Keratinocyte (primary cell): ENCODE measurements around the gene PPP1R1C. TPM values are rescaled to one million over a fixed set of nuclear protein-coding genes. Genes with fewer than 3 reads are reported as not detected.

ENCODE experiments used
- DNase-seq: peaks from one replicate; pipeline ENCODE4 v3.0.0-alpha.2; 2011; ENCODE audit warnings: low read depth, missing footprints, low spot score
- FAIRE-seq: peaks from 2 replicates; lab custom pipeline; 2011; peaks lifted over from hg19 to GRCh38; lab: Jason Lieb, UNC
- H2AFZ ChIP-seq: 2 replicates; pipeline ENCODE4 v1.6.0; 2012; ENCODE audit warnings: low read length, control low read depth, inconsistent platforms; ENCODE audit not compliant: control insufficient read depth
- H3K27ac ChIP-seq: 2 replicates; pipeline ENCODE4 v1.5.1; 2011; ENCODE audit warnings: low read length; ENCODE audit not compliant: control insufficient read depth, insufficient read depth
- H3K27me3 ChIP-seq: 3 replicates; pipeline ENCODE4 v1.6.0; 2011; ENCODE audit warnings: low read length; ENCODE audit not compliant: control insufficient read depth, insufficient read depth; ENCODE audit errors: extremely low read depth
- H3K36me3 ChIP-seq, 2 experiments: 2 replicates in 1 of 2; 3 replicates in 1 of 2; pipeline ENCODE4 v1.5.1; 2011; ENCODE audit warnings: low read length in 2 of 2, mild to moderate bottlenecking in 1 of 2; ENCODE audit not compliant: control insufficient read depth in 2 of 2, insufficient read depth in 2 of 2; ENCODE audit errors: extremely low read depth in 1 of 2
- H3K4me1 ChIP-seq: 3 replicates; pipeline ENCODE4 v1.5.1; 2011; ENCODE audit warnings: low read length; ENCODE audit not compliant: control insufficient read depth, insufficient read depth; ENCODE audit errors: extremely low read depth
- H3K4me2 ChIP-seq: 3 replicates; pipeline ENCODE4 v1.6.0; 2011; ENCODE audit warnings: low read depth, low read length; ENCODE audit not compliant: control insufficient read depth, insufficient read depth; ENCODE audit errors: extremely low read depth
- H3K4me3 ChIP-seq, 3 experiments: fragments of 200-600 bp in 1 of 3; sonication (generic) in 1 of 3; 2 replicates in 2 of 3; 3 replicates in 1 of 3; pipeline ENCODE4 v1.5.1; 2011 to 2016; ENCODE audit warnings: low read length in 3 of 3, mild to moderate bottlenecking in 3 of 3, control low read depth in 2 of 3, inconsistent platforms in 1 of 3, low read depth in 1 of 3, mixed read lengths in 1 of 3, mixed run types in 1 of 3, moderate library complexity in 1 of 3; ENCODE audit not compliant: control insufficient read depth in 2 of 3, insufficient read depth in 2 of 3; ENCODE audit errors: extremely low read depth in 1 of 3
- H3K79me2 ChIP-seq: 2 replicates; pipeline ENCODE4 v1.6.0; 2012; ENCODE audit warnings: low read length; ENCODE audit not compliant: control insufficient read depth, insufficient read depth
- H3K9ac ChIP-seq: 3 replicates; pipeline ENCODE4 v1.6.0; 2011; ENCODE audit warnings: low read length; ENCODE audit not compliant: control insufficient read depth, insufficient read depth; ENCODE audit errors: extremely low read depth
- H3K9me1 ChIP-seq: 3 replicates; pipeline ENCODE4 v1.6.0; 2011; ENCODE audit warnings: low read length; ENCODE audit not compliant: control insufficient read depth, insufficient read depth; ENCODE audit errors: extremely low read depth
- H3K9me3 ChIP-seq: 2 replicates; pipeline ENCODE4 v1.5.1; 2012; ENCODE audit warnings: low read depth, low read length; ENCODE audit not compliant: control insufficient read depth
- H4K20me1 ChIP-seq: 3 replicates; pipeline ENCODE4 v1.6.0; 2011; ENCODE audit warnings: low read length; ENCODE audit not compliant: control insufficient read depth, insufficient read depth; ENCODE audit errors: extremely low read depth
- EZH2 ChIP-seq: IDR thresholded peaks from one replicate; pipeline ENCODE4 v1.6.1; 2012; ENCODE audit warnings: inconsistent platforms, mild to moderate bottlenecking, low read length, moderate library complexity
- dilution Hi-C: fragments of 300-500 bp; cut with MboI; formaldehyde crosslinking; loops from one replicate; pipeline ENCODE4 v1.7.0; 2020; ENCODE audit warnings: low sequenced_read_pairs; ENCODE audit not compliant: extremely low pct_ligation_motif_present
- polyA plus RNA-seq, 5 experiments: library from polyadenylated mRNA; depleted of rRNA in 3 of 5; stranded (reverse) in 3 of 5; stranded (forward) in 1 of 5; unstranded in 1 of 5; fragments of >200 nt; gene quantifications; 1 replicate in 1 of 5; 2 replicates in 3 of 5; 3 replicates in 1 of 5; pipeline versions ENCODE4 v1.2.1 to v1.2.3, GENCODE V29; 2011 to 2012; ENCODE audit warnings: missing spikeins in 2 of 5, low read depth in 1 of 5, low replicate concordance in 1 of 5
- TF ChIP-seq, protein P1 (sequence below), 3 experiments: IDR thresholded peaks in 1 of 3; conservative IDR thresholded peaks in 1 of 3; optimal IDR thresholded peaks in 1 of 3; 2 replicates in 2 of 3; 3 replicates in 1 of 3; pipeline versions ENCODE3 to v1.5.1; 2011; ENCODE audit warnings: low read length in 3 of 3, mild to moderate bottlenecking in 3 of 3, moderate library complexity in 2 of 3, control low read depth in 1 of 3, inconsistent platforms in 1 of 3; ENCODE audit not compliant: insufficient read depth in 2 of 3; ENCODE audit errors: extremely low read depth in 1 of 3

Gene PPP1R1C
- polyA plus RNA-seq, 1 donor (not counting 4 experiments of a cell fraction or from before 2014, with no cell fraction given), result 4.3 TPM

DNA sequence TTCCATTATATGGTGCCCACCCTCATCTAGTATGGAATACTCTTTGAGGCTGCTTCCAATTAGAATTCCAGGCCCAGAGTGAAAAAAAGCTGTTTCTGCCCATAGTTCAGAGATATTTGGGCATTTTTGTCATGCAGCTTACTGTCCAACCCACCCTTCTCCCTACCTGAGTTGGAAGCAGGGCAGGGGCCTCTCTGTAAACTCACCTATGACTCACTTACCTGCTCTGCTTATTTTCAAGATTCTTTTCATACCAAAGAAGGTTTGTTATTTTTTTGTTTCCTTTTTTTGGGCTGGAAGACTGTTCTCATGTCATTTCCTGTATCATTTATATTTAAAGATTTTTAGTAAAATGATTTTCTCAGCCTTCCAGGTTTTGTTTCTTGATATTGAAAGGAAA is 38.4 kb upstream of the PPP1R1C start:
- no peak for TF ChIP-seq EZH2
- TF ChIP-seq, protein P1, sequence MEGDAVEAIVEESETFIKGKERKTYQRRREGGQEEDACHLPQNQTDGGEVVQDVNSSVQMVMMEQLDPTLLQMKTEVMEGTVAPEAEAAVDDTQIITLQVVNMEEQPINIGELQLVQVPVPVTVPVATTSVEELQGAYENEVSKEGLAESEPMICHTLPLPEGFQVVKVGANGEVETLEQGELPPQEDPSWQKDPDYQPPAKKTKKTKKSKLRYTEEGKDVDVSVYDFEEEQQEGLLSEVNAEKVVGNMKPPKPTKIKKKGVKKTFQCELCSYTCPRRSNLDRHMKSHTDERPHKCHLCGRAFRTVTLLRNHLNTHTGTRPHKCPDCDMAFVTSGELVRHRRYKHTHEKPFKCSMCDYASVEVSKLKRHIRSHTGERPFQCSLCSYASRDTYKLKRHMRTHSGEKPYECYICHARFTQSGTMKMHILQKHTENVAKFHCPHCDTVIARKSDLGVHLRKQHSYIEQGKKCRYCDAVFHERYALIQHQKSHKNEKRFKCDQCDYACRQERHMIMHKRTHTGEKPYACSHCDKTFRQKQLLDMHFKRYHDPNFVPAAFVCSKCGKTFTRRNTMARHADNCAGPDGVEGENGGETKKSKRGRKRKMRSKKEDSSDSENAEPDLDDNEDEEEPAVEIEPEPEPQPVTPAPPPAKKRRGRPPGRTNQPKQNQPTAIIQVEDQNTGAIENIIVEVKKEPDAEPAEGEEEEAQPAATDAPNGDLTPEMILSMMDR (optimal IDR thresholded peaks at IDR 0.05 in 1 of 3, IDR thresholded peaks at IDR 0.05 in 1 of 3, conservative IDR thresholded peaks at IDR 0.05 in 1 of 3; ENCODE audit: extremely low read depth in 1 of 3, insufficient read depth in 2 of 3, low read length in 3 of 3), result no peak
- peak overlapping the region; percentile 68 for H3K4me2 ChIP-seq
- H2AFZ ChIP-seq, result no peak overlapping the region
- H3K27ac ChIP-seq, result peak overlapping the region; percentile 42
- no peaks in the 10 kb centered on the region for H3K36me3 ChIP-seq
- no peaks in the 10 kb centered on the region for H3K9me3 ChIP-seq
- FAIRE-seq (peak; percentile 58), DNase-seq (no peak)
- no peaks in the 10 kb centered on the region for H4K20me1 ChIP-seq
- H3K9me1 ChIP-seq, result no peaks in the 10 kb centered on the region
- no peak overlapping the region for H3K9ac ChIP-seq
- peaks cover 30% of the 10 kb centered on the region for H3K4me1 ChIP-seq
- no peaks in the 10 kb centered on the region for H3K79me2 ChIP-seq
- H3K4me3 ChIP-seq, result peak overlapping the region in 1 of 3 experiments; percentile 11
- no peaks in the 10 kb centered on the region for H3K27me3 ChIP-seq
- dilution Hi-C loops, result no loop called here

GRCh38 chr2:181948227-181948626 is 37.4 kb upstream of the PPP1R1C start:
- Histone ChIP-seq H3K27ac (peak overlapping the region; percentile 50), H2AFZ (peak overlapping the region; percentile 72), H3K9ac (no peak overlapping the region), H4K20me1 (no peaks in the 10 kb centered on the region), H3K36me3 (no peaks in the 10 kb centered on the region), H3K4me3 (no peak overlapping the region), H3K27me3 (no peaks in the 10 kb centered on the region), H3K9me3 (no peaks in the 10 kb centered on the region), H3K9me1 (no peaks in the 10 kb centered on the region), H3K4me2 (peak overlapping the region; percentile 68), H3K4me1 (peaks cover 30% of the 10 kb centered on the region), H3K79me2 (no peaks in the 10 kb centered on the region)
- FAIRE-seq (peak; percentile 23), DNase-seq (no peak)
- TF ChIP-seq, protein P1 (optimal IDR thresholded peaks at IDR 0.05 in 1 of 3, IDR thresholded peaks at IDR 0.05 in 1 of 3, conservative IDR thresholded peaks at IDR 0.05 in 1 of 3; ENCODE audit: extremely low read depth in 1 of 3, insufficient read depth in 2 of 3, low read length in 3 of 3), result no peak
- no peak for TF ChIP-seq EZH2
- dilution Hi-C loops, result no loop called here
